ENCODE data around the gene ALDH2.

DNA sequence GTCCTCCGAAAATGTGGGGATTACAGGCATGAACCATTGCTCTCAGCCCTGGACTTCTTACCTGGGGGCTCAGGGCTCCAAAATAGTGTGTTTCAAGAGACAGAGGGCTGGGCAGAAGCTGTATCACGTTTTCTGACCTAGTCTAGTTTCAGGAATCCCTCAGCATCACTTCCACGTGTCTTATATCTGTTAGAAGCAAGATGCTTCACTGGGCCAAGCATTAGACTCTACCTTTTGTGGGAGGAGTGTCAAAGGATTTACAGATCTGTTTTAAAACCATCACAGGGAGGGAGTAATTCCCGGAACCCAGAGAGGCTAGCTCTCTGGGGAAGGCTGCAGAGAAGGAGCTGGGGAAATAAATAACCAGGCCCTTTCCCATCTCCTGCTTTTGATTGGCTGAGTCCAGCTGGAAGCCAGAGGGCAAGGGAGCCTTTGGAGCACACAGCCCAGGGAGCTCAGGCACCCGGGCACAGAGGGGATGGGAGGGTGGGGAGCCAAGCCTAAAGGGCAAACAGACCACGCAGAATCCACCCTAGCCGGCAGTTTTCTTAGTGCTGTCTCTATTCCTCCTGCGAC lies 33.3 kb upstream of the ALDH2 start:
- TF ChIP-seq, protein P1, sequence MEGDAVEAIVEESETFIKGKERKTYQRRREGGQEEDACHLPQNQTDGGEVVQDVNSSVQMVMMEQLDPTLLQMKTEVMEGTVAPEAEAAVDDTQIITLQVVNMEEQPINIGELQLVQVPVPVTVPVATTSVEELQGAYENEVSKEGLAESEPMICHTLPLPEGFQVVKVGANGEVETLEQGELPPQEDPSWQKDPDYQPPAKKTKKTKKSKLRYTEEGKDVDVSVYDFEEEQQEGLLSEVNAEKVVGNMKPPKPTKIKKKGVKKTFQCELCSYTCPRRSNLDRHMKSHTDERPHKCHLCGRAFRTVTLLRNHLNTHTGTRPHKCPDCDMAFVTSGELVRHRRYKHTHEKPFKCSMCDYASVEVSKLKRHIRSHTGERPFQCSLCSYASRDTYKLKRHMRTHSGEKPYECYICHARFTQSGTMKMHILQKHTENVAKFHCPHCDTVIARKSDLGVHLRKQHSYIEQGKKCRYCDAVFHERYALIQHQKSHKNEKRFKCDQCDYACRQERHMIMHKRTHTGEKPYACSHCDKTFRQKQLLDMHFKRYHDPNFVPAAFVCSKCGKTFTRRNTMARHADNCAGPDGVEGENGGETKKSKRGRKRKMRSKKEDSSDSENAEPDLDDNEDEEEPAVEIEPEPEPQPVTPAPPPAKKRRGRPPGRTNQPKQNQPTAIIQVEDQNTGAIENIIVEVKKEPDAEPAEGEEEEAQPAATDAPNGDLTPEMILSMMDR (IDR thresholded peaks at IDR 0.05), result no peak
- TF ChIP-seq EZH2 (IDR thresholded peaks at IDR 0.05; ENCODE audit: borderline replicate concordance, insufficient read depth, low read depth, low read length, poor library complexity, severe bottlenecking), result no peak

Measured in B cell (primary cell).